ENCODE measurements around the gene VAV2.

The VAV2 gene

GRCh38 chr9:133735931-133736330, 256.2 kb downstream of the VAV2 start:
- Mint-ChIP-seq H3K4me3 (no peak overlapping the region), H3K27ac (no peak overlapping the region)

GRCh38 chr9:133735415-133735775, 256.7 kb downstream of the VAV2 start:
- H3K36me3 Mint-ChIP-seq (ENCODE audit: low read depth): no peaks in the 10 kb centered on the region
- H3K4me3 Mint-ChIP-seq: no peak overlapping the region
- peaks cover 7% of the 10 kb centered on the region for H3K4me1 Mint-ChIP-seq (ENCODE audit: low read depth)
- H3K27ac Mint-ChIP-seq: no peak overlapping the region
- no peaks in the 10 kb centered on the region for H3K27me3 Mint-ChIP-seq
- H3K9me3 Mint-ChIP-seq: no peaks in the 10 kb centered on the region

More at GRCh38 chr9:133735931-133736330, 256.2 kb downstream of the VAV2 start:
- H3K9me3 Mint-ChIP-seq: no peaks in the 10 kb centered on the region
- H3K36me3 Mint-ChIP-seq (ENCODE audit: low read depth): no peaks in the 10 kb centered on the region
- H3K27me3 Mint-ChIP-seq: no peaks in the 10 kb centered on the region
- H3K4me1 Mint-ChIP-seq (ENCODE audit: low read depth): peaks cover 7% of the 10 kb centered on the region

- H3K9me3 Mint-ChIP-seq: no peaks in the 10 kb centered on the region
- H3K4me3 Mint-ChIP-seq: no peak overlapping the region
- H3K4me1 Mint-ChIP-seq (ENCODE audit: low read depth): peaks cover 7% of the 10 kb centered on the region
- no peak overlapping the region for H3K27ac Mint-ChIP-seq
- no peaks in the 10 kb centered on the region for H3K36me3 Mint-ChIP-seq (ENCODE audit: low read depth)
- H3K27me3 Mint-ChIP-seq: no peaks in the 10 kb centered on the region
These were observed 257.3 kb downstream of the VAV2 start for GRCh38 chr9:133734590-133735414.

- no peak overlapping the region for H3K4me3 Mint-ChIP-seq
- H3K36me3 Mint-ChIP-seq (ENCODE audit: low read depth): no peaks in the 10 kb centered on the region
- no peak overlapping the region for H3K27ac Mint-ChIP-seq
- H3K9me3 Mint-ChIP-seq: no peaks in the 10 kb centered on the region
- H3K27me3 Mint-ChIP-seq: no peaks in the 10 kb centered on the region
- peaks cover 7% of the 10 kb centered on the region for H3K4me1 Mint-ChIP-seq (ENCODE audit: low read depth)
These were observed 258.2 kb downstream of the VAV2 start for GRCh38 chr9:133733796-133734533.

- Mint-ChIP-seq H3K9me3 (no peaks in the 10 kb centered on the region), H3K27me3 (no peaks in the 10 kb centered on the region)
These were observed 258.7 kb downstream of the VAV2 start for GRCh38 chr9:133733421-133733795.

GRCh38 chr9:133732639-133733408, 259.3 kb downstream of the VAV2 start:
- peaks cover 7% of the 10 kb centered on the region for H3K4me1 Mint-ChIP-seq (ENCODE audit: low read depth)
- no peaks in the 10 kb centered on the region for H3K9me3 Mint-ChIP-seq
- no peak overlapping the region for H3K4me3 Mint-ChIP-seq
- H3K27me3 Mint-ChIP-seq: no peaks in the 10 kb centered on the region
- H3K27ac Mint-ChIP-seq: no peak overlapping the region
- H3K36me3 Mint-ChIP-seq (ENCODE audit: low read depth): no peaks in the 10 kb centered on the region

More at GRCh38 chr9:133733421-133733795, 258.7 kb downstream of the VAV2 start:
- Mint-ChIP-seq H3K36me3 (ENCODE audit: low read depth) (no peaks in the 10 kb centered on the region), H3K4me3 (no peak overlapping the region), H3K4me1 (ENCODE audit: low read depth) (peaks cover 7% of the 10 kb centered on the region), H3K27ac (no peak overlapping the region)

- Mint-ChIP-seq H3K27ac (no peak overlapping the region), H3K4me1 (ENCODE audit: low read depth) (peaks cover 4% of the 10 kb centered on the region), H3K36me3 (ENCODE audit: low read depth) (no peaks in the 10 kb centered on the region), H3K4me3 (no peak overlapping the region), H3K27me3 (no peaks in the 10 kb centered on the region), H3K9me3 (no peaks in the 10 kb centered on the region)
These were observed 260.1 kb downstream of the VAV2 start for GRCh38 chr9:133731876-133732638.

- no peak overlapping the region for H3K27ac Mint-ChIP-seq
- no peak overlapping the region for H3K4me3 Mint-ChIP-seq
These were observed 261.0 kb downstream of the VAV2 start for GRCh38 chr9:133730994-133731715.

GRCh38 chr9:133729617-133730281, 262.4 kb downstream of the VAV2 start:
- Mint-ChIP-seq H3K36me3 (ENCODE audit: low read depth) (no peaks in the 10 kb centered on the region), H3K4me1 (ENCODE audit: low read depth) (peaks cover 7% of the 10 kb centered on the region), H3K4me3 (no peak overlapping the region), H3K9me3 (no peaks in the 10 kb centered on the region), H3K27me3 (peaks cover 5% of the 10 kb centered on the region), H3K27ac (no peak overlapping the region)

More at GRCh38 chr9:133730994-133731715, 261.0 kb downstream of the VAV2 start:
- Mint-ChIP-seq H3K9me3 (no peaks in the 10 kb centered on the region), H3K4me1 (ENCODE audit: low read depth) (peaks cover 12% of the 10 kb centered on the region), H3K27me3 (peaks cover 5% of the 10 kb centered on the region), H3K36me3 (ENCODE audit: low read depth) (no peaks in the 10 kb centered on the region)

- H3K27ac Mint-ChIP-seq: no peak overlapping the region
- H3K9me3 Mint-ChIP-seq: no peaks in the 10 kb centered on the region
- H3K36me3 Mint-ChIP-seq (ENCODE audit: low read depth): no peaks in the 10 kb centered on the region
- H3K4me1 Mint-ChIP-seq (ENCODE audit: low read depth): peaks cover 7% of the 10 kb centered on the region
- peaks cover 5% of the 10 kb centered on the region for H3K27me3 Mint-ChIP-seq
- no peak overlapping the region for H3K4me3 Mint-ChIP-seq
These were observed 263.1 kb downstream of the VAV2 start for GRCh38 chr9:133728856-133729616.

GRCh38 chr9:133727876-133728441, 264.2 kb downstream of the VAV2 start:
- Mint-ChIP-seq H3K27me3 (peaks cover 9% of the 10 kb centered on the region), H3K9me3 (no peaks in the 10 kb centered on the region), H3K4me3 (no peak overlapping the region), H3K36me3 (ENCODE audit: low read depth) (no peaks in the 10 kb centered on the region), H3K4me1 (ENCODE audit: low read depth) (peaks cover 7% of the 10 kb centered on the region), H3K27ac (no peak overlapping the region)

GRCh38 chr9:133727277-133727875, 264.7 kb downstream of the VAV2 start:
- H3K27me3 Mint-ChIP-seq: peaks cover 9% of the 10 kb centered on the region
- H3K9me3 Mint-ChIP-seq: no peaks in the 10 kb centered on the region
- H3K4me1 Mint-ChIP-seq (ENCODE audit: low read depth): peaks cover 7% of the 10 kb centered on the region
- H3K27ac Mint-ChIP-seq: no peak overlapping the region
- H3K4me3 Mint-ChIP-seq: no peak overlapping the region
- H3K36me3 Mint-ChIP-seq (ENCODE audit: low read depth): no peaks in the 10 kb centered on the region

Data from stimulated activated naive CD8-positive, alpha-beta T cell treated with anti-CD3 and anti-CD28 coated beads, Interleukin-15, Interleukin-2, amounts not matched to agents 100 ng/mL and 50 ng/mL, for 24 hours (primary cell).